HG03045 (cell line): ENCODE results near the gene C6orf118.

ENCODE experiments used
- ATAC-seq: cut with Tn5 transposase; IDR thresholded peaks from one replicate; pipeline ENCODE4 v1.9.1; 2021; ENCODE audit warnings: mild to moderate bottlenecking, moderate library complexity; ENCODE audit not compliant: unreplicated experiment

The C6orf118 gene

GRCh38 chr6:165244524-165245247 is 64.7 kb downstream of the C6orf118 start:
- no peak for ATAC-seq

GRCh38 chr6:165243801-165244200 is 65.6 kb downstream of the C6orf118 start:
- no peak for ATAC-seq

- no peak for ATAC-seq
These were observed 73.1 kb downstream of the C6orf118 start for GRCh38 chr6:165236326-165236725.

DNA sequence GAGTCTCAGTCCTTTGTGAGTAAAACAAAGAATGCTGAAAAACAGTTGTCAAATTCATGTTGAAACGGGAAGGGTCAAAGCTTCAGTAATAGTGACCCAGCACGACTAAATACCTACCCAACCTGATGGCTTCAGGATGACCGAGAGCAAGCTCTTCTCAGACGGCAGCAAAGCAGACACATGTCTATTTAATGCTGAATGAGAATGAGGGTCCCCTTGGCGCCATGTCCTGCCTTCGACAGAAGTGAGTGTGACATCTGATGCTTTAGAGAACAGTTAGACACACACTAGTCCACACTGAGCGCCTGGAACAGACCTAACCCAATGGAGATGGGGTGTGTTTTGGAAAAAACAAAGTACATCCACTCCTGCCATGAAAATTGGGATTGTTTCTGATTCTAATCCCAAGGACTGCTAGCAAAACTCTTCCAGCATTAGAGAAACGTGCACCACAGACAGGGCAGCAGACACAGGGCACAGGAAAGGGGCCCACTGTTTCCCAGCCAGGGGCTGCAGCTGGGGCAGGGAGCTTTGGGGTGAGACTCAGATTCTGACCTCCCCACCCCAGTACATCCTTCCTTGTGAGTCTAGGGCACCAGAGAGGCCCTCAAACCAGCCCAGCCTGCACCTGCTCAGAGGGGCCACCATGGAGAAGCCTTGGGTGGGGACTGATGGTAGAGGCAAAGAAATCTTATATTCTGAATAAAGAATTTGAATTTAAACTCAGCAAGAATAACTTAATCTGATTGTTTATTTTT is 76.5 kb downstream of the C6orf118 start:
- ATAC-seq, result no peak

DNA sequence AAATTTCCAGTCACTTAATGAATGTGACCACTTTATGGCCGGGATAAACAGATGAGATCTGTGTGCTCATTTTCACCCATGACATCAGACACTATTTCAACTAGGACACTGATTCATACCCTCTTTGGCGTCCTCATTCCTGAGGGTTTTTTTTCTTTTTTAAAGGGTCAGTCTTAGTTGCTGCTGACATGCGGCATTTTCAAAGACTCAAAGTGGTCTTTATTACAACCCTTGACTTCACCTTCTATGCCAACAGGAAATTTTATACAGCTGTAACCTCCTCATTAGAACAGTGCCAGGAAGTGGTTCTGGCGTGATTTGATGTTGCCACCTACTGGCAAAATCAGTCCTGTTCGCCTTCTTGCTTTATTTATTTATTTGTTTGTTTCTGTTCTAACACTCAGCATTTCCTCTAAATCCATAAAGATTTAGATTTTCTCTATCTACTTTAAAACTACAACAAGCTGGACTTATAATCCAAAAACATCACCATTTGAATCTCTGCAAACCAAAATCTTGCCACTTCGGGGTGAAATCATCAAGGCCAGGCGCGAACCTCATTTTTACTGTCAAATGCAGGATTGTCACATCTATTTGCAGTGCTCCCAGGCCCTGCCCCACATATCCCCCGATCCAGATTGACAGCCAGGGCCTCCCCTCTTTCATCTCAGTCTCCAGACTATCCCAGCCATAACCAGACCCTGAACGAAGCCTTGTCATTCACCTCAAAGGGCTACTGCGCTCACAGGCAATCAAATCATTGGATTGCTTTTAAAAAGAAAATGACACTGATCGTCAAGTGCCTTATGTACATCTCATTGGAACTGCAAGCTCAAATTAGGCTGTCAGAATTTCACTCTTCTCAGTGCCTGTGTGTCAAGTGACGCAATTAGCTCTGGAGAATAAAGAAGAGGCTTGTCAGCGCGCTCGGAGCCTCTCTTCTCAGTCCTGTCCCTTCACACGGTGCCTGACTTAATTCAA is 77.5 kb downstream of the C6orf118 start:
- ATAC-seq, result no peak

- ATAC-seq, result no peak
These were observed 78.2 kb downstream of the C6orf118 start for GRCh38 chr6:165231177-165231576.
